Astrocyte of the spinal cord (primary cell): ENCODE data around the gene ISG20L2.

Experiments
- DNase-seq: peaks from one replicate; pipeline ENCODE4 v3.0.0; 2011; ENCODE audit warnings: low read depth, low spot score
- H3K4me3 ChIP-seq: 2 replicates; pipeline ENCODE4 v1.5.1; 2011; ENCODE audit warnings: low read depth, mild to moderate bottlenecking, low read length, moderate library complexity
- CTCF ChIP-seq: IDR thresholded peaks from 2 replicates; pipeline ENCODE4 v1.5.1; 2012; ENCODE audit warnings: low read depth, mild to moderate bottlenecking, low read length, inconsistent platforms
- in situ Hi-C: cut with HindIII; loops from 2 replicates; pipeline ENCODE4 v1.10.0; 2017; ENCODE audit warnings: low sequenced_read_pairs

The ISG20L2 gene

GRCh38 chr1:156728599-156729462 lies at the start of gene ISG20L2:
ISG20L2 (minus strand) TSS chr1:156728766; CDS start chr1:156727652, 1,114 bp downstream.
- in situ Hi-C loops = no loop called here
- peak; percentile 99 for DNase-seq
- peak within 1 kb of the TSS; percentile 96 for H3K4me3 ChIP-seq
- no peak for TF ChIP-seq CTCF

GRCh38 chr1:156777573-156777972 lies 49.0 kb upstream of the ISG20L2 start:
- TF ChIP-seq CTCF = no peak
- H3K4me3 ChIP-seq = no peak overlapping the region
- in situ Hi-C loops = no loop called here
- DNase-seq = no peak

- no peak overlapping the region for H3K4me3 ChIP-seq
- DNase-seq = no peak
- in situ Hi-C loops = no loop called here
Observed at GRCh38 chr1:156776942-156777341, 48.4 kb upstream of the ISG20L2 start.

GRCh38 chr1:156775799-156776198 lies 47.2 kb upstream of the ISG20L2 start:
- in situ Hi-C loops = no loop called here
- no peak overlapping the region for H3K4me3 ChIP-seq
- DNase-seq = no peak
- TF ChIP-seq CTCF = no peak

More at GRCh38 chr1:156776942-156777341, 48.4 kb upstream of the ISG20L2 start:
- no peak for TF ChIP-seq CTCF

GRCh38 chr1:156773607-156774006 lies 45.0 kb upstream of the ISG20L2 start:
- in situ Hi-C loops = no loop called here
- no peak for TF ChIP-seq CTCF
- DNase-seq = no peak
- H3K4me3 ChIP-seq = no peak overlapping the region

GRCh38 chr1:156772728-156773497 lies 44.3 kb upstream of the ISG20L2 start:
- TF ChIP-seq CTCF = no peak
- DNase-seq = no peak
- in situ Hi-C loops = no loop called here
- H3K4me3 ChIP-seq = no peak overlapping the region
